B cell (primary cell): Measurements from ENCODE around the gene TMEM106B. TPM values are rescaled to one million over a fixed set of nuclear protein-coding genes. Genes with fewer than 3 reads are reported as not detected.

Source experiments
- ATAC-seq: fragments of 200-7000 bp; cut with Tn5 transposase; one replicate; pipeline ENCODE4 v1.10.0; 2021; ENCODE audit warnings: low read depth, mild to moderate bottlenecking, moderate number of reproducible peaks, moderate library complexity
- CTCF ChIA-PET: fragments of 350-600 bp; sonication (Branson Sonifier 250); formaldehyde crosslinking; loops from one replicate; lab custom pipeline; 2021; ENCODE audit warnings: antibody characterized with exemption, inconsistent platforms; lab: Charles Lee
- POLR2A ChIA-PET: fragments of 350-600 bp; sonication (Branson Sonifier 250); formaldehyde crosslinking; loops from one replicate; lab custom pipeline; 2021; ENCODE audit warnings: antibody characterized with exemption; lab: Charles Lee
- DNase-seq: peaks from one replicate; pipeline ENCODE4 v3.0.0; 2013
- H2AFZ ChIP-seq: 2 replicates; pipeline ENCODE4 v1.6.1; 2012; ENCODE audit warnings: mild to moderate bottlenecking, low read depth, low read length; ENCODE audit not compliant: insufficient read depth, poor library complexity, severe bottlenecking
- H3K27ac ChIP-seq, 2 donors: 1 replicate in 1 of 2; 2 replicates in 1 of 2; pipeline ENCODE4 v1.5.1; 2012 to 2013; ENCODE audit warnings: low read length in 2 of 2, mild to moderate bottlenecking in 2 of 2, moderate library complexity in 1 of 2
- H3K27me3 ChIP-seq, 4 experiments: fragments of 200-600 bp in 1 of 4; sonication (generic) in 1 of 4; replicated peaks in 1 of 4; 1 replicate in 2 of 4; 2 replicates in 2 of 4; pipeline versions ENCODE4 v1.6.1 to v1.7.0; 2013 to 2016; ENCODE audit warnings: low read length in 3 of 4, mild to moderate bottlenecking in 2 of 4, mixed read lengths in 1 of 4, moderate library complexity in 1 of 4; ENCODE audit not compliant: insufficient read depth in 4 of 4, control insufficient read depth in 3 of 4; ENCODE audit errors: control extremely low read depth in 1 of 4
- H3K36me3 ChIP-seq, 2 experiments: replicated peaks in 1 of 2; 1 replicate in 1 of 2; 2 replicates in 1 of 2; pipeline versions ENCODE4 v1.6.1 to v1.7.1; 2013; ENCODE audit warnings: low read length in 1 of 2; ENCODE audit not compliant: insufficient read depth in 2 of 2, control insufficient read depth in 1 of 2; ENCODE audit errors: control extremely low read depth in 1 of 2, extremely low read depth in 1 of 2
- H3K4me1 ChIP-seq, 2 donors: fragments of 200-600 bp in 1 of 2; sonication (generic) in 1 of 2; 1 replicate in 1 of 2; 2 replicates in 1 of 2; pipeline versions ENCODE4 v1.5.1 to v1.6.1; 2013 to 2017; ENCODE audit warnings: low read length in 2 of 2; ENCODE audit not compliant: control insufficient read depth in 2 of 2, insufficient read depth in 2 of 2
- H3K4me2 ChIP-seq: replicated peaks from 2 replicates; pipeline ENCODE3; 2012; ENCODE audit warnings: mild to moderate bottlenecking, low read depth, low read length; ENCODE audit not compliant: poor library complexity, severe bottlenecking
- H3K4me3 ChIP-seq, 5 experiments: fragments of 200-600 bp in 1 of 5; sonication (generic) in 1 of 5; 1 replicate in 3 of 5; 2 replicates in 2 of 5; pipeline versions ENCODE4 v1.5.1 to v1.7.0; 2011 to 2016; ENCODE audit warnings: low read length in 4 of 5, mild to moderate bottlenecking in 4 of 5, low read depth in 2 of 5, control low read depth in 1 of 5, moderate library complexity in 1 of 5; ENCODE audit not compliant: insufficient read depth in 1 of 5; ENCODE audit errors: control extremely low read depth in 1 of 5, extremely low read depth in 1 of 5
- H3K79me2 ChIP-seq: fragments of 200-600 bp; sonication (generic); one replicate; pipeline ENCODE4 v1.6.0; 2016; ENCODE audit warnings: low read length; ENCODE audit not compliant: control insufficient read depth, insufficient read depth
- H3K9ac ChIP-seq: fragments of 200-600 bp; sonication (generic); 2 replicates; pipeline ENCODE4 v1.6.1; 2017; ENCODE audit warnings: mild to moderate bottlenecking, low read length, moderate library complexity
- H3K9me3 ChIP-seq, 3 donors: one replicate each; pipeline versions ENCODE4 v1.6.1 to v1.7.1; 2013; ENCODE audit warnings: low read length in 2 of 3; ENCODE audit not compliant: control insufficient read depth in 2 of 3, insufficient read depth in 1 of 3; ENCODE audit errors: control extremely low read depth in 1 of 3
- H4K20me1 ChIP-seq: 2 replicates; pipeline ENCODE4 v1.6.0; 2012; ENCODE audit warnings: mild to moderate bottlenecking, low read length; ENCODE audit not compliant: insufficient read depth, control insufficient read depth, poor library complexity, severe bottlenecking
- H3K27ac Mint-ChIP-seq: one replicate; pipeline ENCODE4 v1.8.0; 2021; ENCODE audit warnings: mixed read lengths
- H3K27me3 Mint-ChIP-seq: one replicate; pipeline ENCODE4 v1.8.0; 2021; ENCODE audit warnings: mixed read lengths
- H3K4me1 Mint-ChIP-seq: one replicate; pipeline ENCODE4 v1.8.0; 2021; ENCODE audit warnings: mixed read lengths
- H3K4me3 Mint-ChIP-seq: one replicate; pipeline ENCODE4 v1.8.0; 2021; ENCODE audit warnings: mixed read lengths
- H3K9me3 Mint-ChIP-seq: one replicate; pipeline ENCODE4 v1.8.0; 2022; ENCODE audit warnings: mixed read lengths; ENCODE audit not compliant: insufficient read depth
- EZH2 ChIP-seq: IDR thresholded peaks from 2 replicates; pipeline ENCODE4 v1.6.1; 2012; ENCODE audit warnings: borderline replicate concordance, low read depth, mild to moderate bottlenecking, moderate library complexity, low read length; ENCODE audit not compliant: insufficient read depth, poor library complexity, severe bottlenecking
- WGBS: methylation state at CpG from one replicate; pipeline ENCODE4 v1.1.5; 2013; ENCODE audit warnings: missing lambda C conversion rate; ENCODE audit not compliant: insufficient coverage; 5-methylcytosine and 5-hydroxymethylcytosine counted together
- intact Hi-C: fragments of 100-400 bp; cut with micrococcal nuclease; formaldehyde crosslinking; loops from one replicate; pipeline ENCODE4 v1.10.0; 2022
- polyA plus RNA-seq: library from polyadenylated mRNA; depleted of rRNA; stranded (reverse); fragments of >200 nt; gene quantifications from 2 replicates; pipeline ENCODE4 v1.2.3, GENCODE V29; 2012
- total RNA-seq, 2 donors: library from RNA; stranded (reverse); fragments of 120-200 nt in 1 of 2; gene quantifications; 1 replicate in 1 of 2; 2 replicates in 1 of 2; pipeline versions ENCODE4 v1.2.3 to v1.2.4, GENCODE V29; 2013 to 2022
- TF ChIP-seq, protein P1 (sequence below): fragments of 200-600 bp; IDR thresholded peaks from one replicate; pipeline ENCODE4 v1.8.0; 2022; ENCODE audit warnings: antibody characterized with exemption, mild to moderate bottlenecking

The TMEM106B gene
- total and polyA plus RNA-seq, 2 donors (not counting 1 experiment from before 2014, with no cell fraction given) = 8.4 to 28.3 TPM

GRCh38 chr7:12226756-12227155, 15.7 kb downstream of the TMEM106B start:
- no peak for TF ChIP-seq EZH2
- TF ChIP-seq, protein P1, sequence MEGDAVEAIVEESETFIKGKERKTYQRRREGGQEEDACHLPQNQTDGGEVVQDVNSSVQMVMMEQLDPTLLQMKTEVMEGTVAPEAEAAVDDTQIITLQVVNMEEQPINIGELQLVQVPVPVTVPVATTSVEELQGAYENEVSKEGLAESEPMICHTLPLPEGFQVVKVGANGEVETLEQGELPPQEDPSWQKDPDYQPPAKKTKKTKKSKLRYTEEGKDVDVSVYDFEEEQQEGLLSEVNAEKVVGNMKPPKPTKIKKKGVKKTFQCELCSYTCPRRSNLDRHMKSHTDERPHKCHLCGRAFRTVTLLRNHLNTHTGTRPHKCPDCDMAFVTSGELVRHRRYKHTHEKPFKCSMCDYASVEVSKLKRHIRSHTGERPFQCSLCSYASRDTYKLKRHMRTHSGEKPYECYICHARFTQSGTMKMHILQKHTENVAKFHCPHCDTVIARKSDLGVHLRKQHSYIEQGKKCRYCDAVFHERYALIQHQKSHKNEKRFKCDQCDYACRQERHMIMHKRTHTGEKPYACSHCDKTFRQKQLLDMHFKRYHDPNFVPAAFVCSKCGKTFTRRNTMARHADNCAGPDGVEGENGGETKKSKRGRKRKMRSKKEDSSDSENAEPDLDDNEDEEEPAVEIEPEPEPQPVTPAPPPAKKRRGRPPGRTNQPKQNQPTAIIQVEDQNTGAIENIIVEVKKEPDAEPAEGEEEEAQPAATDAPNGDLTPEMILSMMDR = no peak
- Histone ChIP-seq H3K4me1 (peaks cover 8 to 16% of the 10 kb centered on the region in 2 donors), H3K4me2 (no peak overlapping the region), H3K27ac (no peak overlapping the region), H3K27me3 (no peaks in the 10 kb centered on the region), H3K9me3 (no peaks in the 10 kb centered on the region), H2AFZ (no peak overlapping the region), H3K4me3 (no peak overlapping the region), H3K36me3 (peaks cover 3 to 16% of the 10 kb centered on the region in 2 experiments), H3K79me2 (peaks cover 8% of the 10 kb centered on the region), H4K20me1 (peaks cover 12% of the 10 kb centered on the region), H3K9ac (no peak overlapping the region)
- DNase-seq (no peak), ATAC-seq (no peak)
- intact Hi-C loops = no loop called here
- no peaks in the 10 kb centered on the region for H3K9me3 Mint-ChIP-seq
- ChIA-PET CTCF (no interaction called here), POLR2A (no interaction called here)
- no peak overlapping the region for H3K4me3 Mint-ChIP-seq
- peaks cover 21% of the 10 kb centered on the region for H3K4me1 Mint-ChIP-seq
- no CpG with 5 or more reads among the region's 2 CpGs for WGBS
- H3K27me3 Mint-ChIP-seq = no peaks in the 10 kb centered on the region
- H3K27ac Mint-ChIP-seq = no peak overlapping the region

DNA sequence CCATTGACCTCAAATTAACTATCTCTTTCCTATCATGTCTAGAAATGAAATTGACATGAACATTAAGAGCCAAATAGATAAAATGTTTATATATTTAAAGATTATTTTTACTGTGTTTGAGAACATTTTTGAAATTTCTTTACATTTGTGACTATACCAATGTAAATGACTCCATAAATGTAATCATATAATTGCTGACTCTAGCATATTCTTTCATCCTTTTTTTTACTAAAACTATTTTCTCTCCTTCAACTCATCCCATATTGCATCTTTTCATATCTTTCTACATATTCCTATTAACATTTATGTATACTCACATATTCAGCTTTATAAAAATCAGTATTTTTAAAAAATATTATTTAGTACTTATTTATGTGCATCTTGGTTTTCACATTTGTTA, 16.9 kb downstream of the TMEM106B start:
- DNase-seq (no peak), ATAC-seq (no peak)
- Histone ChIP-seq H2AFZ (no peak overlapping the region), H3K4me1 (peaks cover 4 to 12% of the 10 kb centered on the region in 2 donors), H3K27ac (no peak overlapping the region), H3K4me2 (no peak overlapping the region), H3K36me3 (peaks cover 3 to 19% of the 10 kb centered on the region in 2 experiments), H3K27me3 (no peaks in the 10 kb centered on the region), H3K4me3 (no peak overlapping the region), H3K9me3 (no peaks in the 10 kb centered on the region), H3K9ac (no peak overlapping the region), H3K79me2 (peaks cover 8% of the 10 kb centered on the region), H4K20me1 (peaks cover 6% of the 10 kb centered on the region)
- TF ChIP-seq, protein P1 = no peak
- no peak for TF ChIP-seq EZH2
- ChIA-PET POLR2A (no interaction called here), CTCF (no interaction called here)
- Mint-ChIP-seq H3K4me1 (peaks cover 11% of the 10 kb centered on the region), H3K27me3 (no peaks in the 10 kb centered on the region), H3K4me3 (no peak overlapping the region), H3K27ac (no peak overlapping the region), H3K9me3 (no peaks in the 10 kb centered on the region)
- intact Hi-C loops = no loop called here
